ENCODE results near the gene RCAN3. TPM values are rescaled to one million over a fixed set of nuclear protein-coding genes. Genes with fewer than 3 reads are reported as not detected.

The RCAN3 gene
- total and polyA plus RNA-seq, 2 of the 4 experiments (the other 2 are of a cell fraction): 4.0 to 5.9 TPM

DNA sequence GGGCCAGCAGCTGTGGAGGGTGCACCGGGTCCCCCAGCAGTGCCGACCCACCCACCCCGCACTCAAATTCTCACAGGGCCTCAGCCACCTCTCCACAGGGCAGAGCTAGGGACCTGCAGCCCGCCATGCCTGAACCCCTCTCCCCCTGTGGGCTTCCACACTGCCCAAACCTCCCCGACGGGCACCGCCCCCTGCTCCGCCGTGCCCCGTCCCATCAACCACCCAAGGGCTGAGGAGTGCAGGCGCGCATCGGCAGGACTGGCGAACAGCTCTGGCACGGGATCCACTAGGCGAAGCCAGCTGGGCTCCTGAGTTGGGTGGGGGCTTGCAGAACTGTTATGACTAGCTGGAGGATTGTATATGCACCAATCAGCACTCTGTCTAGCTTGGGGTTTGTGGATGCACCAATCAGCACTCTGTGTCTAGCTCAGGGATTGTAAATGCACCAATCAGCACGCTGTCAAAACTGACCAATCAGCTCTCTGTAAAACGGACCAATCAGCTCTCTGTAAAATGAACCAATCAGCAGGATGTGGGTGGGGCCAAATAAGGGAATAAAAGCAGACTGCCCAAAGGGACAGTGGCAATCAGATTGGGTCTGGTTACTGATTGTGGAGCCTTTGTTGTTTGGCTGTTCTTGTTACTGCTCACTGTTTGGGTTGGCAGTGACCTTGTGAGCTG lies 12.4 kb upstream of the RCAN3 start:
- in situ Hi-C loops (cut with MboI; ENCODE audit: low sequenced_read_pairs) (no loop called here), intact Hi-C loops (cut with micrococcal nuclease) (no loop called here), dilution Hi-C loops (cut with HindIII; ENCODE audit: low sequenced_read_pairs, unreplicated experiment) (no loop called here)
- no peak overlapping the region for H2BK15ac ChIP-seq (ENCODE audit: low read depth, low read length)
- H2BK120ac ChIP-seq (ENCODE audit: low read depth, low read length): no peak overlapping the region
- no peak overlapping the region for H3K4me2 ChIP-seq (ENCODE audit: low read depth, low read length)
- no peak overlapping the region for H3K14ac ChIP-seq (replicated peaks; ENCODE audit: low read depth, low read length)
- H3K9me1 ChIP-seq (ENCODE audit: insufficient read depth, low read length): no peaks in the 10 kb centered on the region
- TF ChIP-seq RFX5 (IDR thresholded peaks at IDR 0.05; ENCODE audit: low read depth, low read length): no peak
- no peak for TF ChIP-seq CEBPB (IDR thresholded peaks at IDR 0.05; ENCODE audit: low read depth, low read length)
- TF ChIP-seq ELK1 (IDR thresholded peaks at IDR 0.05; ENCODE audit: borderline replicate concordance, low read depth, low read length): no peak
- no peak for TF ChIP-seq NFE2L2 (IDR thresholded peaks at IDR 0.05; ENCODE audit: low read depth, low read length)
- no peak for TF ChIP-seq MAZ (IDR thresholded peaks at IDR 0.05; ENCODE audit: borderline replicate concordance, low read depth, low read length)
- TF ChIP-seq POLR2A (IDR thresholded peaks at IDR 0.05; ENCODE audit: low read depth, low read length): no peak
- no peak for TF ChIP-seq FOS (IDR thresholded peaks at IDR 0.05; ENCODE audit: low read depth, low read length)
- no peak for TF ChIP-seq RAD21 (IDR thresholded peaks at IDR 0.05; ENCODE audit: low read length)
- TF ChIP-seq USF2 (IDR thresholded peaks at IDR 0.05; ENCODE audit: low read depth, low read length): no peak
- TF ChIP-seq RCOR1 (IDR thresholded peaks at IDR 0.05; ENCODE audit: insufficient replicate concordance, low read length): no peak
- TF ChIP-seq MAFK (IDR thresholded peaks at IDR 0.05; ENCODE audit: low read depth, low read length): no peak
- TF ChIP-seq MXI1 (IDR thresholded peaks at IDR 0.05; ENCODE audit: borderline replicate concordance, low read depth, low read length): no peak
- no peak for TF ChIP-seq BHLHE40 (IDR thresholded peaks at IDR 0.05; ENCODE audit: low read depth, low read length)
- no peak overlapping the region for H4K8ac ChIP-seq (ENCODE audit: low read depth in 2 of 2, low read length in 2 of 2)
- H3K23ac ChIP-seq (ENCODE audit: low read depth, low read length): no peak overlapping the region
- H4K91ac ChIP-seq (ENCODE audit: insufficient read depth, low read depth, low read length): no peak overlapping the region
- no peak overlapping the region for H4K5ac ChIP-seq (ENCODE audit: low read depth, low read length)
- no peaks in the 10 kb centered on the region for H3K4me1 ChIP-seq (ENCODE audit: control insufficient read depth, insufficient read depth, low read length)
- ATAC-seq (ENCODE audit: low read depth) (no peak), DNase-seq (no peak)
- no peak overlapping the region for H2AFZ ChIP-seq (replicated peaks; ENCODE audit: low read length, poor library complexity)
- ChIA-PET POLR2A (ENCODE audit: unreplicated experiment) (no interaction called here), CTCF (interaction anchor here (0.6 to 1.3 kb wide), 2 partner anchors 10 to 994 kb away, joined by 3 to 4 read pairs; no protein-coding TSS in a partner anchor)
- no peaks in the 10 kb centered on the region for H4K20me1 ChIP-seq (ENCODE audit: insufficient read depth, low read length)
- H3K4ac ChIP-seq (ENCODE audit: low read depth, low read length): no peak overlapping the region
- no peaks in the 10 kb centered on the region for H3K79me1 ChIP-seq (ENCODE audit: low read depth in 1 of 2, low read length in 2 of 2)
- WGBS, 2 experiments (ENCODE audit: extremely low coverage in 2 of 2, insufficient read length in 1 of 2): 92% methylated on average over 9 of the region's 18 CpGs; no CpG with 5 or more reads in 1 of the 2 experiments
- no peak overlapping the region for H2BK20ac ChIP-seq (ENCODE audit: low read depth, low read length)
- H3K27ac ChIP-seq (ENCODE audit: insufficient read depth, low read length): no peak overlapping the region
- H2AK9ac ChIP-seq (replicated peaks; ENCODE audit: low read depth, low read length, poor library complexity): no peak overlapping the region
- H3K9me3 ChIP-seq (ENCODE audit: control insufficient read depth, insufficient read depth, low read length): peaks cover 9% of the 10 kb centered on the region
- H3K18ac ChIP-seq (ENCODE audit: low read depth, low read length): no peak overlapping the region
- H3K56ac ChIP-seq (ENCODE audit: extremely low read depth, insufficient read depth, low read length): no peak overlapping the region
- no TSS peak for BruUV-seq (replicated peaks)
- no peak overlapping the region for H3K9ac ChIP-seq (ENCODE audit: low read depth, low read length)
- H3K36me3 ChIP-seq (ENCODE audit: control insufficient read depth, insufficient read depth, low read length): no peaks in the 10 kb centered on the region
- H2AK5ac ChIP-seq (ENCODE audit: low read depth, low read length): no peak overlapping the region
- no peak overlapping the region for H2BK5ac ChIP-seq (ENCODE audit: low read depth, low read length, poor library complexity, severe bottlenecking)
- no peak overlapping the region for H3K4me3 ChIP-seq (ENCODE audit: insufficient read depth, low read depth, low read length)
- peaks cover 14% of the 10 kb centered on the region for H3K27me3 ChIP-seq (ENCODE audit: control insufficient read depth, insufficient read depth, low read length)

Data from IMR-90 (cell line).